DND-41 (cell line): ENCODE measurements around the gene PLD5.

Experiments
- ATAC-seq: fragments of 200-7000 bp; cut with Tn5 transposase; 3 replicates; pipeline ENCODE4 v1.9.1; 2021; ENCODE audit warnings: low read depth; ENCODE audit not compliant: insufficient read depth
- DNase-seq: peaks from one replicate; pipeline ENCODE4 v3.0.0-alpha.2; 2020
- H2AFZ ChIP-seq: 2 replicates; pipeline ENCODE4 v1.6.0; 2012; ENCODE audit warnings: low read depth, low read length
- H3K27ac ChIP-seq: 2 replicates; pipeline ENCODE4 v1.5.1; 2012; ENCODE audit warnings: low read length, inconsistent platforms
- H3K27me3 ChIP-seq: fragments of 200-600 bp; sonication (generic); 2 replicates; pipeline ENCODE4 v1.6.0; 2012; ENCODE audit warnings: low read length, mild to moderate bottlenecking, inconsistent platforms; ENCODE audit not compliant: insufficient read depth, poor library complexity
- H3K36me3 ChIP-seq: 2 replicates; pipeline ENCODE4 v1.5.1; 2012; ENCODE audit warnings: low read length, inconsistent platforms; ENCODE audit not compliant: insufficient read depth
- H3K4me1 ChIP-seq: 2 replicates; pipeline ENCODE4 v1.5.1; 2012; ENCODE audit warnings: mild to moderate bottlenecking, low read length; ENCODE audit not compliant: insufficient read depth
- H3K4me2 ChIP-seq: 2 replicates; pipeline ENCODE4 v1.6.0; 2012; ENCODE audit warnings: mild to moderate bottlenecking, moderate library complexity, low read length, inconsistent platforms; ENCODE audit not compliant: insufficient read depth
- H3K4me3 ChIP-seq, 2 experiments: fragments of 200-600 bp in 1 of 2; shearing (Covaris generic) in 1 of 2; 2 replicates each; pipeline ENCODE4 v1.5.1; 2012 to 2016; ENCODE audit warnings: inconsistent platforms in 2 of 2, low read length in 2 of 2, mild to moderate bottlenecking in 2 of 2, low read depth in 1 of 2, moderate library complexity in 1 of 2
- H3K79me2 ChIP-seq: 2 replicates; pipeline ENCODE4 v1.6.0; 2012; ENCODE audit warnings: low read length, inconsistent platforms; ENCODE audit not compliant: insufficient read depth
- H3K9ac ChIP-seq: 2 replicates; pipeline ENCODE4 v1.6.0; 2012; ENCODE audit warnings: low read depth, mild to moderate bottlenecking, inconsistent platforms, low read length, moderate library complexity
- H3K9me3 ChIP-seq: 2 replicates; pipeline ENCODE4 v1.5.1; 2012; ENCODE audit warnings: low read length, moderate library complexity, mild to moderate bottlenecking, inconsistent platforms; ENCODE audit not compliant: insufficient read depth, severe bottlenecking
- H4K20me1 ChIP-seq: 2 replicates; pipeline ENCODE4 v1.6.0; 2012; ENCODE audit warnings: low read length; ENCODE audit not compliant: insufficient read depth
- CTCF ChIP-seq: IDR thresholded peaks from 2 replicates; pipeline ENCODE4 v1.5.1; 2012; ENCODE audit warnings: borderline replicate concordance, low read length, moderate library complexity, mild to moderate bottlenecking; ENCODE audit not compliant: poor library complexity, severe bottlenecking; ENCODE audit errors: extremely low read depth
- EZH2 ChIP-seq: IDR thresholded peaks from 3 replicates; pipeline ENCODE4 v1.6.1; 2012; ENCODE audit warnings: borderline replicate concordance, low read depth, mild to moderate bottlenecking, moderate library complexity, low read length, inconsistent platforms; ENCODE audit not compliant: severe bottlenecking

The PLD5 gene

GRCh38 chr1:242412921-242413320 lies 111.6 kb downstream of the PLD5 start:
- no peaks in the 10 kb centered on the region for H3K27me3 ChIP-seq
- H2AFZ ChIP-seq: no peak overlapping the region
- no peak overlapping the region for H3K27ac ChIP-seq
- no peak overlapping the region for H3K4me3 ChIP-seq
- no peak for DNase-seq
- TF ChIP-seq EZH2 (no peak), CTCF (no peak)
- no peaks in the 10 kb centered on the region for H4K20me1 ChIP-seq
- no peak overlapping the region for H3K4me2 ChIP-seq
- H3K9me3 ChIP-seq: peaks cover 4% of the 10 kb centered on the region
- no peaks in the 10 kb centered on the region for H3K79me2 ChIP-seq
- no peak for ATAC-seq
- no peak overlapping the region for H3K9ac ChIP-seq
- H3K36me3 ChIP-seq: no peaks in the 10 kb centered on the region
- no peaks in the 10 kb centered on the region for H3K4me1 ChIP-seq

GRCh38 chr1:242411901-242412300 lies 112.6 kb downstream of the PLD5 start:
- Histone ChIP-seq H3K79me2 (no peaks in the 10 kb centered on the region), H3K27ac (no peak overlapping the region), H3K9ac (no peak overlapping the region), H3K4me2 (no peak overlapping the region), H3K4me3 (no peak overlapping the region), H2AFZ (no peak overlapping the region), H3K36me3 (no peaks in the 10 kb centered on the region), H4K20me1 (no peaks in the 10 kb centered on the region), H3K27me3 (no peaks in the 10 kb centered on the region), H3K4me1 (no peaks in the 10 kb centered on the region), H3K9me3 (peaks cover 4% of the 10 kb centered on the region)
- ATAC-seq (no peak), DNase-seq (no peak)
- TF ChIP-seq CTCF (no peak), EZH2 (no peak)

- no peak overlapping the region for H2AFZ ChIP-seq
- ATAC-seq (no peak), DNase-seq (no peak)
- TF ChIP-seq EZH2 (no peak), CTCF (no peak)
- no peaks in the 10 kb centered on the region for H4K20me1 ChIP-seq
- H3K4me3 ChIP-seq: no peak overlapping the region
- H3K4me2 ChIP-seq: no peak overlapping the region
- H3K4me1 ChIP-seq: no peaks in the 10 kb centered on the region
- no peak overlapping the region for H3K9ac ChIP-seq
- H3K27me3 ChIP-seq: no peaks in the 10 kb centered on the region
- no peak overlapping the region for H3K27ac ChIP-seq
- H3K79me2 ChIP-seq: no peaks in the 10 kb centered on the region
- peaks cover 4% of the 10 kb centered on the region for H3K9me3 ChIP-seq
- no peaks in the 10 kb centered on the region for H3K36me3 ChIP-seq
These were observed 118.5 kb downstream of the PLD5 start for GRCh38 chr1:242405947-242406346.

GRCh38 chr1:242404296-242404695 lies 120.2 kb downstream of the PLD5 start:
- H3K4me1 ChIP-seq: no peaks in the 10 kb centered on the region
- H3K27ac ChIP-seq: no peak overlapping the region
- H2AFZ ChIP-seq: no peak overlapping the region
- no peak overlapping the region for H3K9ac ChIP-seq
- H3K4me3 ChIP-seq: no peak overlapping the region
- no peaks in the 10 kb centered on the region for H3K79me2 ChIP-seq
- DNase-seq (no peak), ATAC-seq (no peak)
- H3K27me3 ChIP-seq: no peaks in the 10 kb centered on the region
- H3K9me3 ChIP-seq: peaks cover 4% of the 10 kb centered on the region
- H3K36me3 ChIP-seq: no peaks in the 10 kb centered on the region
- TF ChIP-seq CTCF (no peak), EZH2 (no peak)
- H4K20me1 ChIP-seq: no peaks in the 10 kb centered on the region
- H3K4me2 ChIP-seq: no peak overlapping the region
